Measurements from ENCODE around the gene CLSTN2.

The CLSTN2 gene

GRCh38 chr3:139893267-139893962, 41.6 kb upstream of the CLSTN2 start:
- no peak for TF ChIP-seq CTCF (IDR thresholded peaks at IDR 0.05; ENCODE audit: low read depth, low read length, poor library complexity, severe bottlenecking)
- TF ChIP-seq EZH2phosphoT487 (IDR thresholded peaks at IDR 0.05; ENCODE audit: borderline replicate concordance, low read length) = no peak
- Histone ChIP-seq H3K4me2 (ENCODE audit: low read length) (no peak overlapping the region), H3K9me3 (ENCODE audit: control insufficient read depth, insufficient read depth, low read length) (no peaks in the 10 kb centered on the region), H3F3A (ENCODE audit: control insufficient read depth, insufficient read depth) (no peaks in the 10 kb centered on the region), H3K27me3 (ENCODE audit: control insufficient read depth, low read length) (no peaks in the 10 kb centered on the region), H3K4me1 (ENCODE audit: control insufficient read depth, low read length) (no peaks in the 10 kb centered on the region), H3K36me3 (ENCODE audit: control insufficient read depth, low read length) (no peaks in the 10 kb centered on the region), H4K20me1 (ENCODE audit: control insufficient read depth, insufficient read depth, low read depth, low read length) (no peaks in the 10 kb centered on the region), H3K4me3 (ENCODE audit: low read length) (no peak overlapping the region), H3K79me2 (ENCODE audit: control insufficient read depth, low read length) (no peaks in the 10 kb centered on the region), H3K9me2 (replicated peaks; ENCODE audit: control insufficient read depth, low read length) (no peaks in the 10 kb centered on the region), H3K27ac (ENCODE audit: low read depth, low read length) (no peak overlapping the region)

DNA sequence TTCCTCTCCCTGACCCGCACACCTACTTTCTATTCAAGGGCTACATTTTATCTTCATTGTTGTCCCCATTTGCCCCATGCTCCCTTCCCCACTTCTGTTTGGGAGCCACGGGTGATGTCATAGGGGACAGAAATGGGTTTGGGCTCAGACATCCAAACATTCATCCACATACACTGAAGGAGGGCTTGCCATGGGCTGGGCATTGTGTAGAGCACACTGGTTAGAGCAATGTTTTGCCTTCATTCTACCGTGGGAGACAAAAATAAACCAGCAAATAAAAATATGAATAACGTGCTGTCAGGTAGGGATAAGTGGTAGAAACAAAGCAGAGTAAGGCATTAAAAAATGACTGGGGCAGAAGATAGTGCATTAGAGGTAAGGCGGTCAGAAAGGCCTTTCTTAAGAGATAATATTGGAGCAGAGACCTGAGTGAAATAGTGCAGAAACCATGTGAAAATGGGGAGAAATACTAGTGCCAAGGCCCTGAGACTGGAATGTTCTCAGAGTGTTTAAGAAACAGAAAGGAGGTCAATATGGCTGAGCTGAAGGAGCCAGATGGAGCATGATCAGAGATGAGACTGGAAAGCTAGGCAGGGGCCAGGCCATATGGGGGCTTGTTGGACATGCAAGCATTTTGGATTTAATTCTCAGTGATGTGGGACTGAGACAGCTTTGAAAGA, 40.9 kb upstream of the CLSTN2 start:
- Histone ChIP-seq H3K27me3 (ENCODE audit: control insufficient read depth, low read length) (no peaks in the 10 kb centered on the region), H3K4me1 (ENCODE audit: control insufficient read depth, low read length) (no peaks in the 10 kb centered on the region), H3K9me2 (replicated peaks; ENCODE audit: control insufficient read depth, low read length) (no peaks in the 10 kb centered on the region), H3K79me2 (ENCODE audit: control insufficient read depth, low read length) (no peaks in the 10 kb centered on the region), H4K20me1 (ENCODE audit: control insufficient read depth, insufficient read depth, low read depth, low read length) (no peaks in the 10 kb centered on the region), H3K36me3 (ENCODE audit: control insufficient read depth, low read length) (no peaks in the 10 kb centered on the region), H3F3A (ENCODE audit: control insufficient read depth, insufficient read depth) (no peaks in the 10 kb centered on the region), H3K27ac (ENCODE audit: low read depth, low read length) (no peak overlapping the region), H3K4me3 (ENCODE audit: low read length) (no peak overlapping the region), H3K9me3 (ENCODE audit: control insufficient read depth, insufficient read depth, low read length) (no peaks in the 10 kb centered on the region), H3K4me2 (ENCODE audit: low read length) (no peak overlapping the region)
- TF ChIP-seq EZH2phosphoT487 (IDR thresholded peaks at IDR 0.05; ENCODE audit: borderline replicate concordance, low read length) (no peak), CTCF (IDR thresholded peaks at IDR 0.05; ENCODE audit: low read depth, low read length, poor library complexity, severe bottlenecking) (no peak)

GRCh38 chr3:139894643-139894989, 40.4 kb upstream of the CLSTN2 start:
- no peaks in the 10 kb centered on the region for H3K27me3 ChIP-seq (ENCODE audit: control insufficient read depth, low read length)
- H3K27ac ChIP-seq (ENCODE audit: low read depth, low read length) = no peak overlapping the region
- no peaks in the 10 kb centered on the region for H3K9me2 ChIP-seq (replicated peaks; ENCODE audit: control insufficient read depth, low read length)
- no peaks in the 10 kb centered on the region for H3F3A ChIP-seq (ENCODE audit: control insufficient read depth, insufficient read depth)
- no peak overlapping the region for H3K4me2 ChIP-seq (ENCODE audit: low read length)
- no peak for TF ChIP-seq EZH2phosphoT487 (IDR thresholded peaks at IDR 0.05; ENCODE audit: borderline replicate concordance, low read length)
- TF ChIP-seq CTCF (IDR thresholded peaks at IDR 0.05; ENCODE audit: low read depth, low read length, poor library complexity, severe bottlenecking) = no peak
- H3K36me3 ChIP-seq (ENCODE audit: control insufficient read depth, low read length) = no peaks in the 10 kb centered on the region
- no peaks in the 10 kb centered on the region for H3K79me2 ChIP-seq (ENCODE audit: control insufficient read depth, low read length)
- H3K4me3 ChIP-seq (ENCODE audit: low read length) = no peak overlapping the region
- H3K4me1 ChIP-seq (ENCODE audit: control insufficient read depth, low read length) = no peaks in the 10 kb centered on the region
- H4K20me1 ChIP-seq (ENCODE audit: control insufficient read depth, insufficient read depth, low read depth, low read length) = no peaks in the 10 kb centered on the region
- H3K9me3 ChIP-seq (ENCODE audit: control insufficient read depth, insufficient read depth, low read length) = no peaks in the 10 kb centered on the region

Data from DOHH2 (cell line).